ENCODE data around the gene RBM38.

The RBM38 gene

GRCh38 chr20:57456116-57456515 is 64.9 kb downstream of the RBM38 start:
- no peak for DNase-seq

GRCh38 chr20:57457243-57458095 is 66.3 kb downstream of the RBM38 start:
- DNase-seq: no peak

GRCh38 chr20:57458400-57459160 is 67.4 kb downstream of the RBM38 start:
- no peak for DNase-seq
